MM.1S (cell line): Measurements from ENCODE around the gene TCF12.

Source experiments
- EZH2phosphoT487 ChIP-seq: fragments of 300-600 bp; sonication (generic); IDR thresholded peaks from 2 replicates; pipeline ENCODE4 v1.6.1; 2018; ENCODE audit warnings: antibody characterized with exemption, low read length
- TF ChIP-seq, protein P1 (sequence below): fragments of 300-600 bp; sonication (generic); IDR thresholded peaks from 2 replicates; pipeline ENCODE4 v1.5.1; 2016; ENCODE audit warnings: antibody characterized with exemption, low read length, mixed read lengths

GRCh38 chr15:57005244-57005643, 86.8 kb downstream of the TCF12 start:
- TF ChIP-seq, protein P1, sequence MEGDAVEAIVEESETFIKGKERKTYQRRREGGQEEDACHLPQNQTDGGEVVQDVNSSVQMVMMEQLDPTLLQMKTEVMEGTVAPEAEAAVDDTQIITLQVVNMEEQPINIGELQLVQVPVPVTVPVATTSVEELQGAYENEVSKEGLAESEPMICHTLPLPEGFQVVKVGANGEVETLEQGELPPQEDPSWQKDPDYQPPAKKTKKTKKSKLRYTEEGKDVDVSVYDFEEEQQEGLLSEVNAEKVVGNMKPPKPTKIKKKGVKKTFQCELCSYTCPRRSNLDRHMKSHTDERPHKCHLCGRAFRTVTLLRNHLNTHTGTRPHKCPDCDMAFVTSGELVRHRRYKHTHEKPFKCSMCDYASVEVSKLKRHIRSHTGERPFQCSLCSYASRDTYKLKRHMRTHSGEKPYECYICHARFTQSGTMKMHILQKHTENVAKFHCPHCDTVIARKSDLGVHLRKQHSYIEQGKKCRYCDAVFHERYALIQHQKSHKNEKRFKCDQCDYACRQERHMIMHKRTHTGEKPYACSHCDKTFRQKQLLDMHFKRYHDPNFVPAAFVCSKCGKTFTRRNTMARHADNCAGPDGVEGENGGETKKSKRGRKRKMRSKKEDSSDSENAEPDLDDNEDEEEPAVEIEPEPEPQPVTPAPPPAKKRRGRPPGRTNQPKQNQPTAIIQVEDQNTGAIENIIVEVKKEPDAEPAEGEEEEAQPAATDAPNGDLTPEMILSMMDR: no peak
- TF ChIP-seq EZH2phosphoT487: no peak
